Suprapubic skin (tissue), 4 donors: ENCODE measurements around the gene KIAA1217. TPM values are rescaled to one million over a fixed set of nuclear protein-coding genes. Genes with fewer than 3 reads are reported as not detected.

Source experiments
- DNase-seq, 2 donors: peaks; one replicate each; pipeline ENCODE4 v3.0.0-alpha.2; 2019; ENCODE audit warnings: low spot score in 2 of 2
- H3K27ac ChIP-seq: fragments of 200-600 bp; sonication (generic); one replicate; pipeline ENCODE4 v1.5.1; 2019
- H3K27me3 ChIP-seq: fragments of 200-600 bp; sonication (generic); one replicate; pipeline ENCODE4 v1.5.1; 2019
- H3K36me3 ChIP-seq: fragments of 200-600 bp; sonication (generic); one replicate; pipeline ENCODE4 v1.5.1; 2019
- H3K4me1 ChIP-seq: fragments of 200-600 bp; sonication (generic); one replicate; pipeline ENCODE4 v1.5.1; 2019
- H3K4me3 ChIP-seq: fragments of 200-600 bp; sonication (generic); one replicate; pipeline ENCODE4 v1.5.1; 2019; ENCODE audit warnings: mild to moderate bottlenecking
- H3K9me3 ChIP-seq: fragments of 200-600 bp; sonication (generic); one replicate; pipeline ENCODE4 v1.5.1; 2019
- EP300 ChIP-seq: sonication (generic); formaldehyde crosslinking; IDR thresholded peaks from one replicate; pipeline ENCODE4 v1.6.1; 2017; ENCODE audit warnings: antibody characterized with exemption
- POLR2A ChIP-seq, 2 donors: fragments of 450-650 bp; IDR thresholded peaks; one replicate each; pipeline ENCODE4 v1.6.1; 2017; ENCODE audit warnings: antibody characterized with exemption in 2 of 2, mild to moderate bottlenecking in 2 of 2, moderate library complexity in 2 of 2
- POLR2AphosphoS5 ChIP-seq, 3 donors: sonication (generic); formaldehyde crosslinking; IDR thresholded peaks; one replicate each; pipeline ENCODE4 v1.6.1; 2017; ENCODE audit warnings: antibody characterized with exemption in 3 of 3
- WGBS: methylation state at CpG from one replicate; pipeline ENCODE4 v1.1.5; 2018; 5-methylcytosine and 5-hydroxymethylcytosine counted together
- total RNA-seq, 4 donors: library from RNA; depleted of rRNA; stranded (reverse); fragments of >200 nt; gene quantifications; one replicate each; pipeline ENCODE4 v1.1.0, GENCODE V29; 2016
- TF ChIP-seq, protein P1 (sequence below), 2 donors: fragments of 200-600 bp in 1 of 2; fragments of 450-650 bp in 1 of 2; sonication (generic) in 1 of 2; IDR thresholded peaks; one replicate each; pipeline ENCODE4 v1.5.1; 2016 to 2019; ENCODE audit warnings: antibody characterized with exemption in 2 of 2, mild to moderate bottlenecking in 1 of 2, moderate library complexity in 1 of 2

KIAA1217 gene
- total RNA-seq, 4 donors from 2014 or later: 59.2 to 109 (median 72.1) TPM

DNA sequence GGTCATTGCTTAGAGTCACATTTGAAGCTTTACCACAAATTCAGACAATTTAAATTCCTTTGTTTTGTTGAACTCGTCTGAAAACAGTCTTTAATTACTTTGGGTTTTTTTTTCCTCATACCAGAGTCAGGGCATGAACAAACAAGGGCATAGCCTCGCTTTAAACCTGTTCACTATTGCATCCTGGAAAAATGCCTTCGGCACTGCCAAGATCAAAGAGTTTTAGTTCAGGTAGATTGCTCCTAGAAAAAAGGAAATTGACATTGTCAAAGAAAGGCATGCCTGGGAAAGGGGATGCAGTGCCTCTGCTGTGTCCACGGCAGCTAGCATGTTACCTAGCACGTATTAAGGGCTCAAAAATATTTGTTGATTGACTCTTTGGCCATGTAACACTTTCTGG is 279.7 kb downstream of the KIAA1217 start:
- peaks cover 25% of the 10 kb centered on the region for H3K4me1 ChIP-seq
- WGBS: 43% methylated on average over 5 of the region's 5 CpGs
- no peak for DNase-seq

DNA sequence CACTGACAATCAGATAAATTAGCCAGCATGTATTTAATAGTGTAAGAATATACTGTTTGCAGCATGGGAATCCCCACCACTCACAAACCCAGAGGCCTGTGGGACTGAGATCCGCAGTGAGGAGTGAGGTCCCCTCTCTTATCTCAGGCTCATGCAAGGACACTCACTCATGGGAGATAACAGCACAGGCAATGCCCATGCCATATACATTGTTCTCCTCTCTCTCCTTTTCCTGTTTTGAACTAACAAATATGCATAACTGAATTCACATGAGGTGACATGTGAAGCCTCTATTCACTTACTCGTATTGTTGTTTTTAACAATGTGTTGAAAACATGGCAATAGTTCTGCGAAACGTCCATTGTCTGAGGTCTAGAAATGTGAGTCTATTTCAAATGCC is 284.2 kb downstream of the KIAA1217 start:
- H3K36me3 ChIP-seq: peaks cover 12% of the 10 kb centered on the region
- WGBS: 66% methylated on average over 4 of the region's 4 CpGs
- H3K27me3 ChIP-seq: no peaks in the 10 kb centered on the region
- no peak for DNase-seq
- no peak overlapping the region for H3K27ac ChIP-seq
- no peak overlapping the region for H3K4me3 ChIP-seq
- TF ChIP-seq POLR2AphosphoS5 (IDR thresholded peaks at IDR 0.05): no peak
- TF ChIP-seq POLR2A (IDR thresholded peaks at IDR 0.05): no peak
- no peak for TF ChIP-seq EP300
- TF ChIP-seq, protein P1, sequence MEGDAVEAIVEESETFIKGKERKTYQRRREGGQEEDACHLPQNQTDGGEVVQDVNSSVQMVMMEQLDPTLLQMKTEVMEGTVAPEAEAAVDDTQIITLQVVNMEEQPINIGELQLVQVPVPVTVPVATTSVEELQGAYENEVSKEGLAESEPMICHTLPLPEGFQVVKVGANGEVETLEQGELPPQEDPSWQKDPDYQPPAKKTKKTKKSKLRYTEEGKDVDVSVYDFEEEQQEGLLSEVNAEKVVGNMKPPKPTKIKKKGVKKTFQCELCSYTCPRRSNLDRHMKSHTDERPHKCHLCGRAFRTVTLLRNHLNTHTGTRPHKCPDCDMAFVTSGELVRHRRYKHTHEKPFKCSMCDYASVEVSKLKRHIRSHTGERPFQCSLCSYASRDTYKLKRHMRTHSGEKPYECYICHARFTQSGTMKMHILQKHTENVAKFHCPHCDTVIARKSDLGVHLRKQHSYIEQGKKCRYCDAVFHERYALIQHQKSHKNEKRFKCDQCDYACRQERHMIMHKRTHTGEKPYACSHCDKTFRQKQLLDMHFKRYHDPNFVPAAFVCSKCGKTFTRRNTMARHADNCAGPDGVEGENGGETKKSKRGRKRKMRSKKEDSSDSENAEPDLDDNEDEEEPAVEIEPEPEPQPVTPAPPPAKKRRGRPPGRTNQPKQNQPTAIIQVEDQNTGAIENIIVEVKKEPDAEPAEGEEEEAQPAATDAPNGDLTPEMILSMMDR (IDR thresholded peaks at IDR 0.05): no peak
- H3K4me1 ChIP-seq: peaks cover 7% of the 10 kb centered on the region
- no peaks in the 10 kb centered on the region for H3K9me3 ChIP-seq

More for the DNA sequence above, 279.7 kb downstream of the KIAA1217 start:
- no peaks in the 10 kb centered on the region for H3K9me3 ChIP-seq
- H3K27me3 ChIP-seq: no peaks in the 10 kb centered on the region
- H3K27ac ChIP-seq: peak overlapping the region; percentile 44
- H3K4me3 ChIP-seq: no peak overlapping the region
- H3K36me3 ChIP-seq: peaks cover 12% of the 10 kb centered on the region
- TF ChIP-seq EP300 (no peak), POLR2A (IDR thresholded peaks at IDR 0.05) (no peak), POLR2AphosphoS5 (IDR thresholded peaks at IDR 0.05) (no peak)
- TF ChIP-seq, protein P1 (IDR thresholded peaks at IDR 0.05): no peak

DNA sequence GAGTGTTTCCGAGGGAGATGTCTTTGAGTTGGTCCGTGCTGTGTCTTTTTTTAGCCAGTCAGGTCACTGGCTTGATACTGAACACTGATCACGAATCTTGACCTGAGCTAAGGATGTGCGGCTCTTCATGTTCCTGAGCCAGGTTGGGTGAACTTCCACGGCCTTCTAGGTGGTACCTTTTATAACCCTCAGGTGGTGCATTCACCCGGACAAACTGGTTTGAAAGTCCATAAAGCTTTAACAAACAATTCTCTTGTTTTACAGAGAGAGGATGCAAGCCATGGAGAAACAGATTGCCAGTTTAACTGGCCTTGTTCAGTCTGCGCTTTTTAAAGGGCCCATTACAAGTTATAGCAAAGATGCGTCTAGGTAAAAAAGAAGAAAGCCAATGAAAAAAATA is 285.3 kb downstream of the KIAA1217 start:
- TF ChIP-seq, protein P1 (IDR thresholded peaks at IDR 0.05): no peak
- TF ChIP-seq EP300: no peak
- TF ChIP-seq POLR2AphosphoS5 (IDR thresholded peaks at IDR 0.05): no peak
- TF ChIP-seq POLR2A (IDR thresholded peaks at IDR 0.05): no peak
- peaks cover 12% of the 10 kb centered on the region for H3K36me3 ChIP-seq
- no peaks in the 10 kb centered on the region for H3K9me3 ChIP-seq
- 84% methylated on average over 8 of the region's 8 CpGs for WGBS
- no peak for DNase-seq
- H3K4me3 ChIP-seq: no peak overlapping the region
- no peaks in the 10 kb centered on the region for H3K27me3 ChIP-seq
- H3K4me1 ChIP-seq: peaks cover 5% of the 10 kb centered on the region
- peak overlapping the region; percentile 41 for H3K27ac ChIP-seq

GRCh38 chr10:24494777-24495176 is 285.8 kb downstream of the KIAA1217 start:
- DNase-seq: no peak
- H3K36me3 ChIP-seq: peaks cover 12% of the 10 kb centered on the region
- no peak overlapping the region for H3K4me3 ChIP-seq
- no peaks in the 10 kb centered on the region for H3K9me3 ChIP-seq
- TF ChIP-seq POLR2A (IDR thresholded peaks at IDR 0.05): no peak
- TF ChIP-seq EP300: no peak
- TF ChIP-seq, protein P1 (IDR thresholded peaks at IDR 0.05): no peak
- no peak for TF ChIP-seq POLR2AphosphoS5 (IDR thresholded peaks at IDR 0.05)
- H3K4me1 ChIP-seq: peaks cover 5% of the 10 kb centered on the region
- WGBS: 94% methylated on average over 6 of the region's 6 CpGs
- H3K27ac ChIP-seq: no peak overlapping the region
- no peaks in the 10 kb centered on the region for H3K27me3 ChIP-seq

- Histone ChIP-seq H3K4me3 (no peak overlapping the region), H3K27me3 (no peaks in the 10 kb centered on the region), H3K4me1 (no peaks in the 10 kb centered on the region), H3K27ac (no peak overlapping the region), H3K36me3 (peaks cover 12% of the 10 kb centered on the region), H3K9me3 (no peaks in the 10 kb centered on the region)
- no peak for DNase-seq
- 82% methylated on average over 10 of the region's 10 CpGs for WGBS
- TF ChIP-seq POLR2A (IDR thresholded peaks at IDR 0.05): no peak
- no peak for TF ChIP-seq EP300
- TF ChIP-seq POLR2AphosphoS5 (IDR thresholded peaks at IDR 0.05): no peak
- TF ChIP-seq, protein P1 (IDR thresholded peaks at IDR 0.05): no peak
These were observed 286.9 kb downstream of the KIAA1217 start for GRCh38 chr10:24495666-24496460.
